Immature natural killer cell (primary cell): ENCODE results near the gene PEF1. TPM values are rescaled to one million over a fixed set of nuclear protein-coding genes. Genes with fewer than 3 reads are reported as not detected.
A peak's percentile ranks its signal among the peaks of the same experiment; 100 is the strongest.

Experiments used
- DNase-seq, 3 donors: peaks; one replicate each; pipeline ENCODE4 v3.0.0; 2022; ENCODE audit warnings: mixed read lengths in 1 of 3
- H3K27ac Mint-ChIP-seq, 6 donors: one replicate each; pipeline ENCODE4 v1.8.0; 2020; ENCODE audit warnings: mixed read lengths in 6 of 6, mild to moderate bottlenecking in 5 of 6, inconsistent platforms in 4 of 6, moderate library complexity in 3 of 6
- H3K27me3 Mint-ChIP-seq, 3 donors: one replicate each; pipeline ENCODE4 v1.8.0; 2020 to 2021; ENCODE audit warnings: low read depth in 3 of 3, mild to moderate bottlenecking in 3 of 3, mixed read lengths in 3 of 3, moderate library complexity in 3 of 3, inconsistent platforms in 1 of 3
- H3K36me3 Mint-ChIP-seq, 3 donors: one replicate each; pipeline ENCODE4 v1.8.0; 2020; ENCODE audit warnings: mixed read lengths in 3 of 3, inconsistent platforms in 2 of 3, mild to moderate bottlenecking in 2 of 3
- H3K4me1 Mint-ChIP-seq, 2 donors: one replicate each; pipeline ENCODE4 v1.8.0; 2020; ENCODE audit warnings: inconsistent platforms in 2 of 2, mild to moderate bottlenecking in 2 of 2, mixed read lengths in 2 of 2, moderate library complexity in 1 of 2
- H3K4me3 Mint-ChIP-seq, 5 donors: one replicate each; pipeline ENCODE4 v1.8.0; 2020; ENCODE audit warnings: mild to moderate bottlenecking in 5 of 5, mixed read lengths in 5 of 5, inconsistent platforms in 3 of 5, moderate library complexity in 3 of 5
- H3K9me3 Mint-ChIP-seq, 6 donors: one replicate each; pipeline ENCODE4 v1.8.0; 2020; ENCODE audit warnings: mild to moderate bottlenecking in 6 of 6, mixed read lengths in 6 of 6, inconsistent platforms in 4 of 6, moderate library complexity in 3 of 6
- polyA plus RNA-seq, 3 donors: library from polyadenylated mRNA; unstranded; fragments of 300-500 nt; fragmentation: Illumina TruSeq; gene quantifications; one replicate each; pipeline ENCODE4 v1.2.3, GENCODE V29; 2021

The PEF1 gene
- polyA plus RNA-seq, 3 donors from 2014 or later: 108 to 224 (median 119) TPM

DNA sequence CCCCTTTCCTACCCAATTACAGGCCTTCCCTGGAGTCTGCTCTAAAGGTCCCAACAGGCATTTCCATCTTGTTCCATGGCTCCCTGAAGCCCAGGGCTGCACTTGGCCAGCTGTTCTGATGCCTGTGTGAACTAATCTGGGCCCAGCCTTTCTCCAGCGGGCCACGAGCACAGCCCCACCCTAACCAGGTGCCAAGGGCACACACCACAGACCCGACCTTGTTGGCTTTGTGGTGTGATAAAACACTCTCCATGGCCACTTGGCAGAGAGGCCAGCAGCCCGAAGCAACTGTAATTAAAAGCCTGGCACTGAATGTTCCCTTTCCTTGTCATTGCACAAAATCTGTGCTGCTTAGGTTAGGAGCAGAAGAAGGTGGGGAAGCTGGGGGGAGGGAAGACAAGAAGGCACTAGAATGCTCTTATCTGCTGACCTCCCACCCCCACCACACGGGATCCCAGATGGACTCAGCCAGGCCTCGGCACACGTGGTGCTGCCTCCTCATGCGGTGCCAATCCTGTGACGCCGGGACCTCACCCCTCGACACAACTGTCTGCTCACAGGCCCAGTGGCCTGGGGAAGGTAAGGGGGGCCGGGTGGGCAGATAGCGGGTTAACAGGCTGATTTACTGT, 17.3 kb downstream of the PEF1 start:
- H3K9me3 Mint-ChIP-seq: no peaks in the 10 kb centered on the region
- no peak overlapping the region for H3K4me3 Mint-ChIP-seq
- no peak for DNase-seq
- H3K27me3 Mint-ChIP-seq: peaks cover 0 to 1% (median 0%) of the 10 kb centered on the region in 3 donors
- H3K36me3 Mint-ChIP-seq: peaks cover 7 to 27% (median 13%) of the 10 kb centered on the region in 3 donors
- H3K4me1 Mint-ChIP-seq: peaks cover 0 to 3% of the 10 kb centered on the region in 2 donors
- no peak overlapping the region for H3K27ac Mint-ChIP-seq

DNA sequence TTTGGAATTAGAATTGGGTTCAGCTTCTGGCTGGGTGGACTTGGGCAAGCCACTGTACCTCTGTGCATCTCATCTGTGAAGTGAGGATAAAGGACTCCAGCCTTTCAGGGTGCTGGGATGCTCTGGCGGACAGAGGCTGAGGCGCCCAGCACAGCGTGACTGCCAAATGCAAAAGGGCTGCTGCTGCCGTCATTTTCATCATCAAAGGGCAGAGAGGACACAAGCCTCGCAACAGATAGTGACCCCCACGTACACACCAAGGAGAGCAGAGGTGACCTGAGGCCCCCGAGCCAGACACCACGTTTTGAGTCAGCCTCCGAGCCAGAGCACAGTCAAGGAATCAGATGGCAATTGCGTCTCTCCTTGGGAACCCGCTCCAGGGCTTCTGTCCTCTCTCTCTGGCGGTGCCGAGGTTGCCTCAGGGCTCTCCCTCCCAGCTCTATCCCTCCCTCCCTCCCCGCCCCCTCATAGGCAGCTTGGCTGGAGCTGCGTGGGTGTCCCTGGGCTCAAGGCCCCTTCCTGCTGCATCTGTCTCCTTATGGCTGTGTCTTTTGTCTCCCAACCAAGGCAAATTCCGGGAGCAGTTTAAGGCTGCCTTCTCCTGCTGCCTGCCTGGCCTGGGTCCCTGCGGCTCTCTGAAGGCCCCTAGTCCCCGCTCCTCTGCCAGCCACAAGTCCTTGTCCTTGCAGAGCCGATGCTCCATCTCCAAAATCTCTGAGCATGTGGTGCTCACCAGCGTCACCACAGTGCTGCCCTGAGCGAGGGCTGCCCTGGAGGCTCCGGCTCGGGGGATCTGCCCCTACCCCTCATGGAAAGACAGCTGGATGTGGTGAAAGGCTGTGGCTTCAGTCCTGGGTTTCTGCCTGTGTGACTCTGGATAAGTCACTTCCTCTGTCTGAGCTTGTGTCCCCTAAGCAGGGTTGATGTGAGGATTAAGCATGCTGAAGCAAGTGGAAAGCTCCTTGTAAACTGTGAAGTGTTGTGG, 18.2 kb downstream of the PEF1 start:
- no peak overlapping the region for H3K27ac Mint-ChIP-seq
- no peak for DNase-seq
- H3K27me3 Mint-ChIP-seq: peaks cover 0 to 1% (median 0%) of the 10 kb centered on the region in 3 donors
- H3K36me3 Mint-ChIP-seq: peaks cover 7 to 24% (median 13%) of the 10 kb centered on the region in 3 donors
- no peaks in the 10 kb centered on the region for H3K9me3 Mint-ChIP-seq
- no peak overlapping the region for H3K4me3 Mint-ChIP-seq
- H3K4me1 Mint-ChIP-seq: peaks cover 7 to 9% of the 10 kb centered on the region in 2 donors

GRCh38 chr1:31625561-31626222, 19.0 kb downstream of the PEF1 start:
- H3K27ac Mint-ChIP-seq: peak overlapping the region in 1 of 6 donors; percentile 22
- DNase-seq: no peak
- H3K36me3 Mint-ChIP-seq: peaks cover 4 to 24% (median 13%) of the 10 kb centered on the region in 3 donors
- no peak overlapping the region for H3K4me3 Mint-ChIP-seq
- H3K4me1 Mint-ChIP-seq: peaks cover 8 to 9% of the 10 kb centered on the region in 2 donors
- H3K27me3 Mint-ChIP-seq: peaks cover 0 to 1% (median 0%) of the 10 kb centered on the region in 3 donors
- no peaks in the 10 kb centered on the region for H3K9me3 Mint-ChIP-seq

- Mint-ChIP-seq H3K4me3 (no peak overlapping the region), H3K27me3 (peaks cover 0 to 1% (median 0%) of the 10 kb centered on the region in 3 donors), H3K36me3 (peaks cover 4 to 19% (median 9%) of the 10 kb centered on the region in 3 donors), H3K27ac (no peak overlapping the region), H3K4me1 (peaks cover 8 to 9% of the 10 kb centered on the region in 2 donors), H3K9me3 (no peaks in the 10 kb centered on the region)
- no peak for DNase-seq
These were observed 19.8 kb downstream of the PEF1 start for GRCh38 chr1:31624731-31625514.

DNA sequence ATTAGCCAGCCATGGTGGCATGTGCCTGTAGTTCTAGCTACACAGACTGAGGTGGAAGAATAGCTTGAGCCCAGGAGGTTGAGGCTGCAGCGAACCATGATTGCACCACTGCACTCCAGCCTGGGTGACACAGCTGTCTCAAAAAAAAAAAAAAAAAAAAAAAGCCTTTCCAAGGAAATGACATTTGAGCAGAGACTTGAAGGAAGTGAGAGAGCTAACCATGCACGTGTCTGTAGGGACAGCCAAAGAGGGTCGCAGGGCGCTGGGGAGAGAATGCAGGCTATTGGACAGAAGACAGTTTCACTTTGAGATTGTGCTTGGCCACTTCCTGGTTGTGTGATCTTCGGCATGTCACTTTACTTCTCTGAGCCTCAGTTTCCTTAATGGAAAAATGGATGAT, 20.4 kb downstream of the PEF1 start:
- H3K27ac Mint-ChIP-seq: no peak overlapping the region
- no peak for DNase-seq
- no peaks in the 10 kb centered on the region for H3K9me3 Mint-ChIP-seq
- no peak overlapping the region for H3K4me3 Mint-ChIP-seq
- peaks cover 0 to 1% (median 0%) of the 10 kb centered on the region in 3 donors for H3K27me3 Mint-ChIP-seq
- H3K36me3 Mint-ChIP-seq: peaks cover 0 to 13% (median 3%) of the 10 kb centered on the region in 3 donors
- peaks cover 8 to 9% of the 10 kb centered on the region in 2 donors for H3K4me1 Mint-ChIP-seq

- no peak overlapping the region for H3K4me3 Mint-ChIP-seq
- DNase-seq: no peak
These were observed 21.3 kb downstream of the PEF1 start for GRCh38 chr1:31623365-31623764.

DNA sequence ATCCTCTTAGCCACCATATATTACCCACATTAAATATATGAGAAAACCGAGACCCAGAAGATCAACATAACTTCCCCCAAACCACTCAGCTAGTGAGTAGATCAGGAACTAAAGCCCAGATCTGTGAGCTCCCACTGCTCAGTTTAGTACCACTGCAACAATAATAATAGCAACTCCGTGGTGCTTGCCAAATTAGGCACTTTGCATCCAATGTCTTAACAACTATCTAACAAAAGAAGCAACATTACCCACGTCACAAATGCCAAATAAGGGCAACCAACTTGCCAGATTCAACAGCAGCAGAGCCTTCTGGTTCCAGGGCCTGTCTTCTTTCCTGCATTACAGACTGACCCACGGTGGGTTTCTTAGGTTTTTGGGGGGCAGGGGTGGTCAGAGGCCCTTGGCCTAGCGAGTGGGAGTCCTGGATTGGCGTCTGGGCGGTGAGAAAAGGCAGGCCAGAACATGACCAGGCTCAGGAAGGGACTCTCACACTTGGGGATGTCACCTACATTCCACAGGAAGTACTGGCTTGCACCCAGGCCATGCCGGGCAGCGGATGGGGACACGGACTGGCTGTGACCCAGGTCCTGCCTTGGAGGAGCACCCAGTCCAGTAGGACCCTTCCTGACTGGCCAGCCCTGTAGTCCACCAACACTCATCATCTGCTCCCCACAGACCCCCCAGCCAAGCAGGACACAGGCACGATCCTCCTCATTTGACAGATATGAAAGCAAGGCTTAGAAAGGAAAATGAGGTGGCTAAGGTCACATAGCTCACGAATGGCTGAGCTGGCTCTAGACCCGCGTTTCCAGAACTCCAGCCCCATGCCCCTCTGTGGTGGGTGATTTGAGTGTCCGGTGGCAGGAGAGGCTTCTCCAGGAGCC, 22.6 kb downstream of the PEF1 start:
- no peak for DNase-seq
- no peaks in the 10 kb centered on the region for H3K9me3 Mint-ChIP-seq
- H3K4me1 Mint-ChIP-seq: peaks cover 11 to 14% of the 10 kb centered on the region in 2 donors
- H3K4me3 Mint-ChIP-seq: no peak overlapping the region
- H3K36me3 Mint-ChIP-seq: peaks cover 0 to 3% (median 0%) of the 10 kb centered on the region in 3 donors
- no peak overlapping the region for H3K27ac Mint-ChIP-seq
- H3K27me3 Mint-ChIP-seq: peaks cover 1 to 6% (median 3%) of the 10 kb centered on the region in 3 donors

More at GRCh38 chr1:31623365-31623764, 21.3 kb downstream of the PEF1 start:
- peaks cover 0 to 4% (median 1%) of the 10 kb centered on the region in 3 donors for H3K27me3 Mint-ChIP-seq
- peaks cover 0 to 4% (median 0%) of the 10 kb centered on the region in 3 donors for H3K36me3 Mint-ChIP-seq
- H3K27ac Mint-ChIP-seq: no peak overlapping the region
- peaks cover 8 to 9% of the 10 kb centered on the region in 2 donors for H3K4me1 Mint-ChIP-seq
- no peaks in the 10 kb centered on the region for H3K9me3 Mint-ChIP-seq

DNA sequence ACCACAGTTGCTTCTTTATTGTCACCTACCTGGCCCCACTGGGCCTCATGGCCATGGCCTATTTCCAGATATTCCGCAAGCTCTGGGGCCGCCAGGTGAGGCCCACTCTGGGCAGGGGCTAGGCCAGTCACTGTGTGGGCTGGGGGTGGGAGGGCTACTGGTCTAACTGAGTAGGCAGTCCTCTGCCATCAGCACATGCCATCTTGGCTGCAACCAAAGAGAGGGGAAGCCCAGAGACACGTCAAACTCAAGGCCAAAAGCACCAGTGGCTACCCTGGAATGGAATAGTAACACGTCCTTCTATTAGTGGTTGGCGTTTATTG, 23.2 kb downstream of the PEF1 start:
- no peak for DNase-seq
- peaks cover 13 to 15% of the 10 kb centered on the region in 2 donors for H3K4me1 Mint-ChIP-seq

DNA sequence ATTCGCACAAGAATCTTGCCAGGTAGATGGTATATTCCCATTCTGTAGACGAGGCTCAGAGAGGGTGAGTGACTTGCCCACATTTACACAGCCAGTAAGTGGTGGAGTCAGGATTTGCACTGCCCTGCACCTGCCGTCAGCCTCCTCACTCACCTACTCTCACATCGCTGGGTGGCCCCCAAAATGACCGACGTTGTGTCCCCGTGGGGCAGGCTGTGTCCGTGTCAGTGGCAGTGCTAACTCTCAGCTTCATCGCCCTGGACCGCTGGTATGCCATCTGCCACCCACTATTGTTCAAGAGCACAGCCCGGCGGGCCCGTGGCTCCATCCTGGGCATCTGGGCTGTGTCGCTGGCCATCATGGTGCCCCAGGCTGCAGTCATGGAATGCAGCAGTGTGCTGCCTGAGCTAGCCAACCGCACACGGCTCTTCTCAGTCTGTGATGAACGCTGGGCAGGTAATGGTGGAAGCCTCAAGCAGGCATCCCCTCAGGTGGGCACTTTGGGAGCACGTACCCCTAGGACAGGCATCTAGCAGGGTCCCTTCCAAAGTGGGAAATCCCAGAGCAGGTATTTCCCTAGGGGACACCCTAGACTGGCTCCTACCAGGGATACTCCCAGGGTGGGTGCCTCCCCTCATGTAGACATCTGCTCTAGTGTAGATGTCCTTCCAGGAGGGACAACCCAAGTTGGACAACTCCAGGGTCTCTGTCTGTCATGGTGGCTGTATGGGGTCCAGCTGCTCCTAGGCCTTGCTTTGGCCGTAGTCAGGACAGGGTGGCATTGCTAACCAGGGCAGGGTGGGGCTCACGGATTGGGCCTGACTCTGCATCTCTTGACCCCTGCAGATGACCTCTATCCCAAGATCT, 23.8 kb downstream of the PEF1 start:
- no peak for DNase-seq
- peaks cover 13 to 15% of the 10 kb centered on the region in 2 donors for H3K4me1 Mint-ChIP-seq
- H3K36me3 Mint-ChIP-seq: no peaks in the 10 kb centered on the region
- H3K27ac Mint-ChIP-seq: no peak overlapping the region
- no peaks in the 10 kb centered on the region for H3K9me3 Mint-ChIP-seq
- H3K27me3 Mint-ChIP-seq: peaks cover 4 to 13% (median 12%) of the 10 kb centered on the region in 3 donors
- H3K4me3 Mint-ChIP-seq: no peak overlapping the region

More for the DNA sequence above, 23.2 kb downstream of the PEF1 start:
- Mint-ChIP-seq H3K9me3 (no peaks in the 10 kb centered on the region), H3K27me3 (peaks cover 1 to 11% (median 9%) of the 10 kb centered on the region in 3 donors), H3K4me3 (no peak overlapping the region), H3K36me3 (no peaks in the 10 kb centered on the region), H3K27ac (no peak overlapping the region)

- H3K9me3 Mint-ChIP-seq: no peaks in the 10 kb centered on the region
- no peak overlapping the region for H3K27ac Mint-ChIP-seq
- DNase-seq: no peak
- peak overlapping the region in 2 of 5 donors; percentile 6 to 38 for H3K4me3 Mint-ChIP-seq
- no peaks in the 10 kb centered on the region for H3K36me3 Mint-ChIP-seq
- H3K27me3 Mint-ChIP-seq: peaks cover 4 to 16% (median 14%) of the 10 kb centered on the region in 3 donors
- peaks cover 13 to 15% of the 10 kb centered on the region in 2 donors for H3K4me1 Mint-ChIP-seq
These were observed 25.5 kb downstream of the PEF1 start for GRCh38 chr1:31618916-31619846.
